ENCODE results near the gene CDH13.

- TF ChIP-seq CTCF (IDR thresholded peaks at IDR 0.05; ENCODE audit: low read depth, low read length) = no peak
- no peak for TF ChIP-seq EZH2phosphoT487 (IDR thresholded peaks at IDR 0.05; ENCODE audit: low read depth)
These were observed 1180.0 kb downstream of the CDH13 start for GRCh38 chr16:83806731-83807130.

Data from OCI-LY3 (cell line).